ENCODE data around the gene PKNOX2.
A peak's percentile ranks its signal among the peaks of the same experiment; 100 is the strongest.

The PKNOX2 gene

DNA sequence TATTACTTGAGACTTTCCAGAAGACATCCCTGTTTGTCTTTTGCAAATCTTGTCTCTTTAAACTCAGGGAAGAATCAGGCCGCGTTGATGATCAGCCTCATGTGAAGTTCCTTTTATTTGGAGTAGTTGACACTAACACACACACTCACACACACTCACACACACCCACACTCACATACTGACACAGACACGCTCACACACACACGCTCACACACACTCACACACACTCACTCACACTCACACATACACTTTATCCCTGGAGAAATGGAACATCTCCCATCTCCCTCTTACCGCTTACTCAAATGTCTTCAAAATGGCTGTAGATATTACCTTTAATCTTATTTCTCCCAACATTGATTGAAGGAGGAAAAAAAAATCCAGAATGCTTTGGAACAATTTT lies 129.0 kb downstream of the PKNOX2 start:
- TF ChIP-seq, protein P1, sequence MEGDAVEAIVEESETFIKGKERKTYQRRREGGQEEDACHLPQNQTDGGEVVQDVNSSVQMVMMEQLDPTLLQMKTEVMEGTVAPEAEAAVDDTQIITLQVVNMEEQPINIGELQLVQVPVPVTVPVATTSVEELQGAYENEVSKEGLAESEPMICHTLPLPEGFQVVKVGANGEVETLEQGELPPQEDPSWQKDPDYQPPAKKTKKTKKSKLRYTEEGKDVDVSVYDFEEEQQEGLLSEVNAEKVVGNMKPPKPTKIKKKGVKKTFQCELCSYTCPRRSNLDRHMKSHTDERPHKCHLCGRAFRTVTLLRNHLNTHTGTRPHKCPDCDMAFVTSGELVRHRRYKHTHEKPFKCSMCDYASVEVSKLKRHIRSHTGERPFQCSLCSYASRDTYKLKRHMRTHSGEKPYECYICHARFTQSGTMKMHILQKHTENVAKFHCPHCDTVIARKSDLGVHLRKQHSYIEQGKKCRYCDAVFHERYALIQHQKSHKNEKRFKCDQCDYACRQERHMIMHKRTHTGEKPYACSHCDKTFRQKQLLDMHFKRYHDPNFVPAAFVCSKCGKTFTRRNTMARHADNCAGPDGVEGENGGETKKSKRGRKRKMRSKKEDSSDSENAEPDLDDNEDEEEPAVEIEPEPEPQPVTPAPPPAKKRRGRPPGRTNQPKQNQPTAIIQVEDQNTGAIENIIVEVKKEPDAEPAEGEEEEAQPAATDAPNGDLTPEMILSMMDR (IDR thresholded peaks at IDR 0.05; ENCODE audit: low read depth, low read length), result no peak
- no peak for DNase-seq (ENCODE audit: extremely low read depth, low read depth)

DNA sequence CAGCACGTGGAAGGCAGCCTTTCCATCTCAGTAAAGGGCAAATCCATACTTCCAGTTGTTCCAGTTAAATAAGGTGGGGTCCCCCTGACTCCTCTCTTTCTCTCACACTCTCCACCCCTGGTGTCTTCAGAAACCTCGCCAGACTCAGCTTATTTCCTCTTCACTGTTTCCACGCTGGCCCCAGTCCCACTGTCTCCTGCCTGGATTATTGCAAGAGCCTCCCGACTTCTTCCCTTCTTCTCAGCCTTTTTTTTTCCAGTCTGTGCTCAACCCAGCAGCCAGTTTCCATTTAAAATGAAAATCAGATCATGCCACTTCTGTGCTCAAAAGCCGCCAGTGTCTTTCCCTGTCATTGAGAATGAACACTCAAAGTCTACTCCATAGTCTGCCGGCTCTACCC lies 131.4 kb downstream of the PKNOX2 start:
- DNase-seq (ENCODE audit: extremely low read depth, low read depth), result no peak
- TF ChIP-seq, protein P1 (IDR thresholded peaks at IDR 0.05; ENCODE audit: low read depth, low read length), result no peak

DNA sequence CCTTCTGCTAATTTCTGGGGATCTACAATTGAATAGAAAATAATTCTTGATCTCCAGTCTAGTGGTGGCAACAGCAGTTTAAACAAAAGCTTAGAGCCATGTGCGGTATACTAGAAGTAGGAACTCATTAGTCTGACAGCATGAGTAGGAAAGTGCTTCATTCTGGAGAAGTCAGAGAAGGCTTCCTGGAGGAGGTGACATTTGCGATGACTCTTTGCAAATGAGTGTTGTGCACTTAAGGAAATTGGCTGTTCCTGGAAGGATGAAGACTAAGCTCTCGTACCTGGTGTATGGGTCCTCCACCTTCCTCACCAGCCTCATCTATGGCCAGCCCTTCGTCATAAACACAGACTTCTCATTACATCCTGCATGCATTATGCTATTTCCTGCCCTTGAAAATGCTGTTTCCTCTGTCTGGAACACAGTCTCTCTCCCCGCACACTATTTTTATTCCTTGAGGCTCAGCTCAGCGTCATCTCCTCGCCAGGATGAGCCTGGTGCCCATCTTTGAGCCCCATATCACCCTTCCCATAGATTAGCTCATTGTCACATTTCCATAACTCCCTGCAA lies 132.9 kb downstream of the PKNOX2 start:
- TF ChIP-seq, protein P1 (IDR thresholded peaks at IDR 0.05; ENCODE audit: low read depth, low read length), result no peak
- no peak for DNase-seq (ENCODE audit: extremely low read depth, low read depth)

DNA sequence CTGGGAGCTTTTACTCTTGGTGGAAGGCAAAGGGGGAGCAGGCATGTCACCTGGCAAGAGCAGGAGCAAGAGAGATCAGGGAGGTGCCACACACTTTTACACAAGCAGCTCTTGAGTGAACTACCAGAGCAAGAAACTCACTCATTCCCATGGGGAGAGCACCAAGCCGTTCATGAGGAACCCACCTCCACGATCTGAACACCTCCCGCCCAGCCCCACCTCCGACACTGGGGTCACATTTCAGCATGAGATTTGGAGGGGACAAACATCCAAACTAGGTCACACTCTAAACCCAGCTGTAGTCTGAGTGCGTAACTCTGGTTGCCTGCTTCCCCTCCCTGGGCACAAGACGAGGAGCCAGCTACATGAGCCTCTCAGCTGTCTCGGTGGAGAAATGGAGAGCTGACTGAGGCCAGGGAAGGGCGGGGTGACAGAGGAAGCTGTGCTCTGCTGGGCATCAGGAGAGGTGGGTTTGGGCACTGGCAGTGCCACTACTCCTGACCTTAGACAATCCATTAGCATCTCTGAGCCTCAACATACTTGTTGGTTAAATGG lies 134.6 kb downstream of the PKNOX2 start:
- TF ChIP-seq, protein P1 (IDR thresholded peaks at IDR 0.05; ENCODE audit: low read depth, low read length), result no peak
- no peak for DNase-seq (ENCODE audit: extremely low read depth, low read depth)

DNA sequence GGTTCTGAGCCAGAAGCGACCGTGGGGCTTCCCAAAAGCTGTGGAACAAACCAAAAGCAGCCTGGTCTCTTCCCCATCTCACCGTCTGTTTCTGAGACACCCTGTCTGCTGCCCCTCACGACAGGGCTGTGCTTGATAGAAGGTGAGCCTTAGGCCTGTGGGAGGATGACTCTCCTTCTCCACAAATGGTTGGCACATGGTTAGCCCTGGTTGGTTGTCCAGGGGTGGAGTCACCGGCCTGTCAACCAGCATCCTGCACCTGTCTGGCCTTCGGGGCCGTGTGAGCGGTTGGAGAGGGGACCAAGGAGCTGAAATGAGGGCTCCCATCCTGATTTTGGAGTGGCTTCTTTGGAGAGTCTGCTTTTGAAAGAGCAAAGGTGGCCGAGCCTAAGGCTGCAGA lies 135.3 kb downstream of the PKNOX2 start:
- DNase-seq (ENCODE audit: extremely low read depth, low read depth), result no peak
- TF ChIP-seq, protein P1 (IDR thresholded peaks at IDR 0.05; ENCODE audit: low read depth, low read length), result no peak

DNA sequence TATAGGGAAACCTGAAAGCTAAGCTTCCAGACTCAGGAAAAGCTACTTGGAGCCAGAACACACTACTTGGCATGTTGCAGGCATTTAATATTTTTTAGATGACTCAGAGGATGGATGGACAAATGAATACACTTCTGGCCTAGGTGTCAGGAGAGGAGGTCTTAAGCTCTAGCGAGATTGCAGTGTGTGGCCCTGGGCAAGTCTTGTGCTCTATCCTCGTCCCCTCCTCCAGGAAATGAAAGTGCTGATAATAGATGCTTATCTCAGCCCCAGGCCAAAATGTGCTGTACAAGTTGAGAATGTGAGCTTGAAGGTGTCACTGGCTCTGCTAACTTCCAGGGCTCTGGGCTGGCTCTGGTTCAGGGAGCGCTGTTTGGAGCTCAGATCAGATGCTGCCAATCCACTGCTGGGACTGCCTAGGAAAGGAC lies 136.3 kb downstream of the PKNOX2 start:
- DNase-seq (ENCODE audit: extremely low read depth, low read depth), result peak; percentile 1

DNA sequence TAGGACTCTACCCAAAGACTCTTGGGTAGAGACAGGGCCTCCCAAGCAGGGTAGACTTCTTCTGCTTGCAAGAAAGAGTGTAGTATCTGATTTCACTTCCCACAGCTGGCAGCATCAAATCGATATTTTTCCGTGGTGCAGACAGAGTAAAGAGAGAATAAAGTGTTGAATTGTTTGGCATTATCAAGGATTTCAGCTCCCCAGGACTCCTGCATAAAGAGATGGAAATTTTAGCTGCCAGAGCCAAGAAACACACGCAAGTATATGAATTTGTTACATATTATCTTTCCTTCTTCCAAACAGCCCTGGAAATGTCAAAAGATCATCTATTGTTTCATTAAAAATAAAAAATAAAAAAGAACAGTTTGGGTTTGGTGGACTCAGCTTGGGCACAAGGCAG lies 136.8 kb downstream of the PKNOX2 start:
- DNase-seq (ENCODE audit: extremely low read depth, low read depth), result no peak
- TF ChIP-seq, protein P1 (IDR thresholded peaks at IDR 0.05; ENCODE audit: low read depth, low read length), result no peak

More for the DNA sequence above, 136.3 kb downstream of the PKNOX2 start:
- TF ChIP-seq, protein P1 (IDR thresholded peaks at IDR 0.05; ENCODE audit: low read depth, low read length), result no peak
